Chondrocyte (in vitro differentiated cells): ENCODE results near the gene RUNX1. TPM values are rescaled to one million over a fixed set of nuclear protein-coding genes. Genes with fewer than 3 reads are reported as not detected.

Experiments
- DNase-seq: peaks from one replicate; pipeline ENCODE4 v3.0.0; 2021; ENCODE audit warnings: mixed read lengths, low spot score
- H3K27ac Mint-ChIP-seq: one replicate; pipeline ENCODE4 v1.8.0; 2021; ENCODE audit warnings: mild to moderate bottlenecking, moderate library complexity, mixed read lengths; ENCODE audit not compliant: unreplicated experiment
- H3K27me3 Mint-ChIP-seq: 2 replicates; pipeline ENCODE4 v1.8.0; 2021; ENCODE audit warnings: low read depth, mixed read lengths
- H3K36me3 Mint-ChIP-seq: 2 replicates; pipeline ENCODE4 v1.8.0; 2021; ENCODE audit warnings: low read depth, mixed read lengths
- H3K4me1 Mint-ChIP-seq: 2 replicates; pipeline ENCODE4 v1.8.0; 2021; ENCODE audit warnings: low read depth, mild to moderate bottlenecking, mixed read lengths
- H3K4me3 Mint-ChIP-seq: one replicate; pipeline ENCODE4 v1.8.0; 2021; ENCODE audit warnings: mild to moderate bottlenecking, moderate library complexity, mixed read lengths; ENCODE audit not compliant: unreplicated experiment
- H3K9me3 Mint-ChIP-seq: 2 replicates; pipeline ENCODE4 v1.8.0; 2021; ENCODE audit warnings: low read depth, mixed read lengths
- total RNA-seq: library from RNA; stranded (reverse); gene quantifications from 3 replicates; pipeline ENCODE4 v1.2.1, GENCODE V29; 2021
- TF ChIP-seq, protein P1 (sequence below): fragments of 200-600 bp; sonication (generic); IDR thresholded peaks from 2 replicates; pipeline ENCODE4 v1.5.0; 2021; ENCODE audit warnings: antibody characterized with exemption, mild to moderate bottlenecking, moderate library complexity

Gene RUNX1
- total RNA-seq, 1 donor from 2014 or later: 37.9 TPM

- peaks cover 5% of the 10 kb centered on the region for H3K36me3 Mint-ChIP-seq
- DNase-seq: no peak
- peaks cover 30% of the 10 kb centered on the region for H3K4me1 Mint-ChIP-seq
- H3K27me3 Mint-ChIP-seq: no peaks in the 10 kb centered on the region
- H3K4me3 Mint-ChIP-seq: no peak overlapping the region
- peaks cover 12% of the 10 kb centered on the region for H3K9me3 Mint-ChIP-seq
- no peak overlapping the region for H3K27ac Mint-ChIP-seq
- TF ChIP-seq, protein P1, sequence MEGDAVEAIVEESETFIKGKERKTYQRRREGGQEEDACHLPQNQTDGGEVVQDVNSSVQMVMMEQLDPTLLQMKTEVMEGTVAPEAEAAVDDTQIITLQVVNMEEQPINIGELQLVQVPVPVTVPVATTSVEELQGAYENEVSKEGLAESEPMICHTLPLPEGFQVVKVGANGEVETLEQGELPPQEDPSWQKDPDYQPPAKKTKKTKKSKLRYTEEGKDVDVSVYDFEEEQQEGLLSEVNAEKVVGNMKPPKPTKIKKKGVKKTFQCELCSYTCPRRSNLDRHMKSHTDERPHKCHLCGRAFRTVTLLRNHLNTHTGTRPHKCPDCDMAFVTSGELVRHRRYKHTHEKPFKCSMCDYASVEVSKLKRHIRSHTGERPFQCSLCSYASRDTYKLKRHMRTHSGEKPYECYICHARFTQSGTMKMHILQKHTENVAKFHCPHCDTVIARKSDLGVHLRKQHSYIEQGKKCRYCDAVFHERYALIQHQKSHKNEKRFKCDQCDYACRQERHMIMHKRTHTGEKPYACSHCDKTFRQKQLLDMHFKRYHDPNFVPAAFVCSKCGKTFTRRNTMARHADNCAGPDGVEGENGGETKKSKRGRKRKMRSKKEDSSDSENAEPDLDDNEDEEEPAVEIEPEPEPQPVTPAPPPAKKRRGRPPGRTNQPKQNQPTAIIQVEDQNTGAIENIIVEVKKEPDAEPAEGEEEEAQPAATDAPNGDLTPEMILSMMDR: no peak
These were observed 34.1 kb upstream of the RUNX1 start for GRCh38 chr21:35083246-35083645.

DNA sequence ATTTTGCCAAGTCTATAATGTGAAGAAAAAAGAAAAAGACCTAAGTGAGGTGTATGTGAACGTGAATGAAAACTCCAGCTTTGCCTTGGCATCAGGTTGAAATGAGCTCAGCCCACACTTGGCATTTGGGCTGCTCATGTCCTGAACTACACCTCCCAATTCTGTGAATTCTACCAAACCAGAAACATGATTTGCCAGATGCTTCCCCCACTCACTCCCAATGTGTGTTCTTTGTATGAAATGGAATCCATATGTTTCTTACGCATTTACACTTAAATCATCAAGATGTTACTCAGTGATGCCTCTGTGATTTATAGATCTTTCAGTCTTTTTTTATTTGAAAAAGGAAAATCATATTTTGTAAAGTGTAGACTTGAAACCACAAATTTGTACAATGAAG lies 32.8 kb upstream of the RUNX1 start:
- H3K27me3 Mint-ChIP-seq: no peaks in the 10 kb centered on the region
- DNase-seq: no peak
- no peak overlapping the region for H3K4me3 Mint-ChIP-seq
- peaks cover 14% of the 10 kb centered on the region for H3K9me3 Mint-ChIP-seq
- TF ChIP-seq, protein P1: no peak
- no peak overlapping the region for H3K27ac Mint-ChIP-seq
- H3K36me3 Mint-ChIP-seq: peaks cover 5% of the 10 kb centered on the region
- H3K4me1 Mint-ChIP-seq: peaks cover 30% of the 10 kb centered on the region

GRCh38 chr21:35079181-35079580 lies 30.1 kb upstream of the RUNX1 start:
- H3K9me3 Mint-ChIP-seq: peaks cover 17% of the 10 kb centered on the region
- peaks cover 5% of the 10 kb centered on the region for H3K36me3 Mint-ChIP-seq
- H3K27ac Mint-ChIP-seq: no peak overlapping the region
- TF ChIP-seq, protein P1: no peak
- no peak overlapping the region for H3K4me3 Mint-ChIP-seq
- no peaks in the 10 kb centered on the region for H3K27me3 Mint-ChIP-seq
- DNase-seq: no peak
- peaks cover 6% of the 10 kb centered on the region for H3K4me1 Mint-ChIP-seq

DNA sequence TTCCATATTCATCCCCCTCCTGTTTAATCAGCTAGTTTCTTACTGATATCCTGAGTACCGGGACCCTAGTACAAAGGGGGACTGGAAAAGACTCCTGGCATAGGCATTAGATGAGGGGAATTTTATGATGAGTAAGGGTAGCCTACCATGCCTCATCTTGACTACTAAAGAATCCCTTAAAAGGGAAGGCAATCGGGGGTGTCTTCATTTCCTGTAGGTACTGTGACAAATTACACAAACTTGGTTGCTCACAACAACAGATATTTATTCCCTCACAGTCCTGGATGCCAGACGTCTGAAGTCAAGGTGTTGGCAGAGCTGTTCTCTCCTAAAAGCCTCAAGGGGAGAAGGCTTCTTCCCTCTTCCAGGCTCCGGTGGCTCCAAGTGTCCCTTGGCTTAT lies 28.9 kb upstream of the RUNX1 start:
- Mint-ChIP-seq H3K27me3 (no peaks in the 10 kb centered on the region), H3K36me3 (peaks cover 3% of the 10 kb centered on the region), H3K4me1 (peaks cover 9% of the 10 kb centered on the region), H3K27ac (no peak overlapping the region), H3K9me3 (peaks cover 18% of the 10 kb centered on the region), H3K4me3 (no peak overlapping the region)
- TF ChIP-seq, protein P1: no peak
- DNase-seq: no peak

DNA sequence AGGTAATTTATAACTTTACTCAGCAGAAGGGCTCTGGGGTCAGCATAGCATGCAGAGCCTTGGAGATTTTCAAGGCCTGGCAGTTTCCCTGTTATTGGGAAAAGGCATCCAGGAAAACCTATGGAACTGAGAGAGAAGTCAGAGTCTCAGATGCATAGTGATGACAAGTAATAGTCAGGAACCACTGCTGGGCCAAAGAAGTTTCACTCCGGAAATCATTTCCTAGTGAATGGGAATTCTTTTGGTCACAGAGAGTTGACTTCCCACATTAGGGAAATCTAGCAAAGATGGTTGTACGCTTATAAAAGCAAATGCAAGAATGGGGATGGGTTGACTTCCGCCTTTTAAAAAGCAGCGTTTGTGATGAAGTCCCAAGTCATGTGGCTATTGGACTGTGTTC lies 28.4 kb upstream of the RUNX1 start:
- DNase-seq: no peak
- Mint-ChIP-seq H3K27me3 (no peaks in the 10 kb centered on the region), H3K9me3 (peaks cover 18% of the 10 kb centered on the region), H3K4me3 (no peak overlapping the region), H3K27ac (no peak overlapping the region), H3K36me3 (peaks cover 2% of the 10 kb centered on the region), H3K4me1 (peaks cover 14% of the 10 kb centered on the region)
- TF ChIP-seq, protein P1: no peak
